GM23338 (cell line): Measurements from ENCODE around the gene NDUFAF8. TPM values are rescaled to one million over a fixed set of nuclear protein-coding genes. Genes with fewer than 3 reads are reported as not detected.

Experiments
- ATAC-seq: fragments of 200-7000 bp; cut with Tn5 transposase; 3 replicates; pipeline ENCODE4 v1.9.1; 2020
- DNase-seq: peaks from one replicate; pipeline ENCODE4 v3.0.0-alpha.2; 2015; ENCODE audit warnings: low spot score
- H2AFZ ChIP-seq: fragments of 200-600 bp; sonication (generic); 2 replicates; pipeline ENCODE4 v1.8.0; 2016; ENCODE audit warnings: antibody characterized with exemption, mild to moderate bottlenecking, moderate library complexity
- H3F3A ChIP-seq: fragments of 200-600 bp; sonication (generic); replicated peaks from 2 replicates; pipeline ENCODE4 v1.8.0; 2017; ENCODE audit warnings: antibody characterized with exemption, mixed run types, low read depth
- H3K27ac ChIP-seq: fragments of 200-600 bp; sonication (generic); 2 replicates; pipeline ENCODE4 v1.6.1; 2016; ENCODE audit warnings: low read depth
- H3K27me3 ChIP-seq: fragments of 200-600 bp; sonication (generic); 2 replicates; pipeline ENCODE4 v1.8.0; 2016; ENCODE audit warnings: mild to moderate bottlenecking, mixed run types, moderate library complexity; ENCODE audit not compliant: insufficient read depth
- H3K36me3 ChIP-seq: fragments of 200-600 bp; sonication (generic); 2 replicates; pipeline ENCODE4 v1.8.0; 2016; ENCODE audit warnings: mild to moderate bottlenecking; ENCODE audit not compliant: insufficient read depth
- H3K4me1 ChIP-seq: fragments of 200-600 bp; sonication (generic); 2 replicates; pipeline ENCODE4 v1.8.0; 2016; ENCODE audit warnings: mild to moderate bottlenecking, moderate library complexity; ENCODE audit not compliant: insufficient read depth
- H3K4me2 ChIP-seq: fragments of 200-600 bp; sonication (generic); 2 replicates; pipeline ENCODE4 v1.7.1; 2017; ENCODE audit warnings: mixed run types
- H3K4me3 ChIP-seq: fragments of 200-600 bp; sonication (generic); 2 replicates; pipeline ENCODE4 v1.6.1; 2016; ENCODE audit warnings: mixed run types
- H3K79me2 ChIP-seq: fragments of 200-600 bp; sonication (generic); replicated peaks from 2 replicates; pipeline ENCODE4 v1.8.0; 2017; ENCODE audit warnings: mild to moderate bottlenecking; ENCODE audit not compliant: insufficient read depth
- H3K9me2 ChIP-seq: fragments of 200-600 bp; sonication (generic); 2 replicates; pipeline ENCODE4 v1.8.0; 2017; ENCODE audit not compliant: insufficient read depth
- H4K20me1 ChIP-seq: fragments of 200-600 bp; sonication (generic); replicated peaks from 2 replicates; pipeline ENCODE4 v1.8.0; 2017; ENCODE audit warnings: mild to moderate bottlenecking; ENCODE audit not compliant: insufficient read depth
- H3K27ac Mint-ChIP-seq: 2 replicates; pipeline ENCODE4 v1.8.0; 2020; ENCODE audit warnings: inconsistent platforms, mild to moderate bottlenecking, moderate library complexity, mixed read lengths
- H3K27me3 Mint-ChIP-seq: 3 replicates; pipeline ENCODE4 v1.8.0; 2022; ENCODE audit warnings: low read depth, mild to moderate bottlenecking, moderate library complexity, mixed read lengths, inconsistent platforms; ENCODE audit not compliant: insufficient read depth, poor library complexity
- H3K36me3 Mint-ChIP-seq: 3 replicates; pipeline ENCODE4 v1.8.0; 2021; ENCODE audit warnings: low read depth, mild to moderate bottlenecking, inconsistent platforms, moderate library complexity, mixed read lengths
- H3K4me1 Mint-ChIP-seq: 3 replicates; pipeline ENCODE4 v1.8.0; 2020; ENCODE audit warnings: mild to moderate bottlenecking, inconsistent platforms, mixed read lengths
- H3K4me3 Mint-ChIP-seq: 3 replicates; pipeline ENCODE4 v1.8.0; 2021; ENCODE audit warnings: moderate library complexity, mild to moderate bottlenecking, inconsistent platforms, mixed read lengths
- H3K9me3 Mint-ChIP-seq: 3 replicates; pipeline ENCODE4 v1.8.0; 2020; ENCODE audit warnings: moderate library complexity, mild to moderate bottlenecking, inconsistent platforms, mixed read lengths
- CREB1 ChIP-seq: fragments of 250-450 bp; sonication (Bioruptor Pico); IDR thresholded peaks from 2 replicates; pipeline ENCODE4 v1.5.0; 2020; ENCODE audit warnings: low read depth, mild to moderate bottlenecking, moderate library complexity
- EZH2 ChIP-seq: fragments of 200-600 bp; sonication (generic); IDR thresholded peaks from one replicate; pipeline ENCODE4 v1.8.0; 2017; ENCODE audit warnings: antibody characterized with exemption, mild to moderate bottlenecking, low read depth; ENCODE audit not compliant: unreplicated experiment
- EZH2phosphoT487 ChIP-seq: fragments of 200-600 bp; sonication (generic); IDR thresholded peaks from one replicate; pipeline ENCODE4 v1.8.1; 2018; ENCODE audit warnings: antibody characterized with exemption; ENCODE audit not compliant: unreplicated experiment
- JUNB ChIP-seq: IDR thresholded peaks from one replicate; pipeline ENCODE4 v1.6.1; 2016; ENCODE audit warnings: antibody characterized with exemption; ENCODE audit not compliant: unreplicated experiment
- NANOG ChIP-seq: IDR thresholded peaks from 2 replicates; pipeline ENCODE4 v1.6.1; 2016; ENCODE audit warnings: antibody characterized with exemption, borderline replicate concordance
- POLR2AphosphoS5 ChIP-seq: IDR thresholded peaks from 2 replicates; pipeline ENCODE4 v1.6.1; 2016; ENCODE audit warnings: antibody characterized with exemption, low read depth
- STAT1 ChIP-seq: IDR thresholded peaks from one replicate; pipeline ENCODE4 v1.6.1; 2016; ENCODE audit warnings: antibody characterized with exemption; ENCODE audit not compliant: unreplicated experiment
- ZNF114 ChIP-seq: fragments of 250-450 bp; sonication (Bioruptor Pico); IDR thresholded peaks from 2 replicates; pipeline ENCODE4 v1.5.0; 2020; ENCODE audit warnings: mild to moderate bottlenecking, moderate library complexity
- ZNF331 ChIP-seq: fragments of 250-450 bp; sonication (Bioruptor Pico); IDR thresholded peaks from 2 replicates; pipeline ENCODE4 v1.5.0; 2020; ENCODE audit warnings: low read depth, mild to moderate bottlenecking, moderate library complexity
- polyA plus RNA-seq: library from polyadenylated mRNA; unstranded; fragments of >200 nt; fragmentation: Nextera tagmentation; extraction: Ambion mirVana; gene quantifications from 2 replicates; pipeline ENCODE4 v1.2.1, GENCODE V29; 2016
- total RNA-seq: library from RNA; depleted of rRNA; stranded (reverse); fragments of >200 nt; shearing (Covaris generic); gene quantifications from 2 replicates; pipeline ENCODE4 v1.2.3, GENCODE V29; 2014
- TF ChIP-seq, protein P1 (sequence below): IDR thresholded peaks from 2 replicates; pipeline ENCODE4 v1.6.1; 2016; ENCODE audit warnings: antibody characterized with exemption
- TF ChIP-seq, protein P2 (sequence below), 2 experiments: fragments of 200-600 bp in 1 of 2; sonication (generic) in 1 of 2; conservative IDR thresholded peaks; 2 replicates each; pipeline versions ENCODE4 v1.5.1 to v1.6.1; 2016 to 2017; ENCODE audit warnings: antibody characterized with exemption in 2 of 2, low read depth in 2 of 2, mild to moderate bottlenecking in 2 of 2, moderate library complexity in 1 of 2
- TF ChIP-seq, protein P3 (sequence below): fragments of 250-450 bp; sonication (Bioruptor Pico); IDR thresholded peaks from 2 replicates; pipeline ENCODE4 v1.5.0; 2020; ENCODE audit warnings: mild to moderate bottlenecking, moderate library complexity
- TF ChIP-seq, protein P4 (sequence below): IDR thresholded peaks from one replicate; pipeline ENCODE4 v1.6.1; 2018; ENCODE audit warnings: antibody characterized with exemption; ENCODE audit not compliant: unreplicated experiment

Gene NDUFAF8
- total and polyA plus RNA-seq, 2 experiments from 2014 or later, result 21.5 to 156 TPM

DNA sequence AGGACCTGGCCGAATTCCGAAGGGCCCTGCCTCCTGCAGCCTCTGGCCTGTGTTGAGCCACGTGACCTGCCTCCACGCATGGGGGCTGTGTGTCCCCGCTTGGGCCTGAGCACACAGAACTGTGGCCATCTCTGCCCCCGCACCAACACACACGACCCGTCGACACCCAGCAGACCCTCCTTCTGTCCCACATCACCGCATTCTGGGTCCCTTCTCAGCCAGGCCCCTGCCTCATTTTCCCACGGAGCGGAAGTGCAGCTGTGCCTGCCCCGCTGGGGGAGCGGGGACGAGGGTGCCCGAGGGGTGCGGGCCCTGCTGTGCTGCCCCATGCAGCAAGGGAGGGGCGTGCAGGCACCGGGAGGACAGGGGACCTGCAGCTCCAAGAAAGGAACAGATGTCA is 18.4 kb downstream of the NDUFAF8 start:
- Histone ChIP-seq H3K36me3 (no peaks in the 10 kb centered on the region), H3K79me2 (no peaks in the 10 kb centered on the region), H3K27me3 (no peaks in the 10 kb centered on the region), H3K4me1 (peaks cover 3% of the 10 kb centered on the region; the same call in 1 of the 2 replicates), H3K4me2 (no peak overlapping the region), H3K4me3 (no peak overlapping the region), H3K27ac (no peak overlapping the region), H4K20me1 (no peaks in the 10 kb centered on the region; the same call in 1 of the 2 replicates), H3K9me2 (peaks cover 5% of the 10 kb centered on the region), H3F3A (peaks cover 2% of the 10 kb centered on the region; the same call in 1 of the 2 replicates), H2AFZ (no peak overlapping the region)
- ATAC-seq (no peak), DNase-seq (no peak)
- TF ChIP-seq EZH2 (no peak), STAT1 (no peak), EZH2phosphoT487 (no peak), NANOG (no peak), JUNB (no peak), ZNF114 (CRISPR knock-in tag) (no peak), CREB1 (CRISPR knock-in tag) (no peak), ZNF331 (no peak), POLR2AphosphoS5 (no peak)
- TF ChIP-seq, protein P1, sequence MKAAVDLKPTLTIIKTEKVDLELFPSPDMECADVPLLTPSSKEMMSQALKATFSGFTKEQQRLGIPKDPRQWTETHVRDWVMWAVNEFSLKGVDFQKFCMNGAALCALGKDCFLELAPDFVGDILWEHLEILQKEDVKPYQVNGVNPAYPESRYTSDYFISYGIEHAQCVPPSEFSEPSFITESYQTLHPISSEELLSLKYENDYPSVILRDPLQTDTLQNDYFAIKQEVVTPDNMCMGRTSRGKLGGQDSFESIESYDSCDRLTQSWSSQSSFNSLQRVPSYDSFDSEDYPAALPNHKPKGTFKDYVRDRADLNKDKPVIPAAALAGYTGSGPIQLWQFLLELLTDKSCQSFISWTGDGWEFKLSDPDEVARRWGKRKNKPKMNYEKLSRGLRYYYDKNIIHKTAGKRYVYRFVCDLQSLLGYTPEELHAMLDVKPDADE, result no peak
- TF ChIP-seq, protein P2, sequence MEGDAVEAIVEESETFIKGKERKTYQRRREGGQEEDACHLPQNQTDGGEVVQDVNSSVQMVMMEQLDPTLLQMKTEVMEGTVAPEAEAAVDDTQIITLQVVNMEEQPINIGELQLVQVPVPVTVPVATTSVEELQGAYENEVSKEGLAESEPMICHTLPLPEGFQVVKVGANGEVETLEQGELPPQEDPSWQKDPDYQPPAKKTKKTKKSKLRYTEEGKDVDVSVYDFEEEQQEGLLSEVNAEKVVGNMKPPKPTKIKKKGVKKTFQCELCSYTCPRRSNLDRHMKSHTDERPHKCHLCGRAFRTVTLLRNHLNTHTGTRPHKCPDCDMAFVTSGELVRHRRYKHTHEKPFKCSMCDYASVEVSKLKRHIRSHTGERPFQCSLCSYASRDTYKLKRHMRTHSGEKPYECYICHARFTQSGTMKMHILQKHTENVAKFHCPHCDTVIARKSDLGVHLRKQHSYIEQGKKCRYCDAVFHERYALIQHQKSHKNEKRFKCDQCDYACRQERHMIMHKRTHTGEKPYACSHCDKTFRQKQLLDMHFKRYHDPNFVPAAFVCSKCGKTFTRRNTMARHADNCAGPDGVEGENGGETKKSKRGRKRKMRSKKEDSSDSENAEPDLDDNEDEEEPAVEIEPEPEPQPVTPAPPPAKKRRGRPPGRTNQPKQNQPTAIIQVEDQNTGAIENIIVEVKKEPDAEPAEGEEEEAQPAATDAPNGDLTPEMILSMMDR (conservative IDR thresholded peaks at IDR 0.05; ENCODE audit: low read depth in 2 of 2), result no peak
- TF ChIP-seq, protein P3, sequence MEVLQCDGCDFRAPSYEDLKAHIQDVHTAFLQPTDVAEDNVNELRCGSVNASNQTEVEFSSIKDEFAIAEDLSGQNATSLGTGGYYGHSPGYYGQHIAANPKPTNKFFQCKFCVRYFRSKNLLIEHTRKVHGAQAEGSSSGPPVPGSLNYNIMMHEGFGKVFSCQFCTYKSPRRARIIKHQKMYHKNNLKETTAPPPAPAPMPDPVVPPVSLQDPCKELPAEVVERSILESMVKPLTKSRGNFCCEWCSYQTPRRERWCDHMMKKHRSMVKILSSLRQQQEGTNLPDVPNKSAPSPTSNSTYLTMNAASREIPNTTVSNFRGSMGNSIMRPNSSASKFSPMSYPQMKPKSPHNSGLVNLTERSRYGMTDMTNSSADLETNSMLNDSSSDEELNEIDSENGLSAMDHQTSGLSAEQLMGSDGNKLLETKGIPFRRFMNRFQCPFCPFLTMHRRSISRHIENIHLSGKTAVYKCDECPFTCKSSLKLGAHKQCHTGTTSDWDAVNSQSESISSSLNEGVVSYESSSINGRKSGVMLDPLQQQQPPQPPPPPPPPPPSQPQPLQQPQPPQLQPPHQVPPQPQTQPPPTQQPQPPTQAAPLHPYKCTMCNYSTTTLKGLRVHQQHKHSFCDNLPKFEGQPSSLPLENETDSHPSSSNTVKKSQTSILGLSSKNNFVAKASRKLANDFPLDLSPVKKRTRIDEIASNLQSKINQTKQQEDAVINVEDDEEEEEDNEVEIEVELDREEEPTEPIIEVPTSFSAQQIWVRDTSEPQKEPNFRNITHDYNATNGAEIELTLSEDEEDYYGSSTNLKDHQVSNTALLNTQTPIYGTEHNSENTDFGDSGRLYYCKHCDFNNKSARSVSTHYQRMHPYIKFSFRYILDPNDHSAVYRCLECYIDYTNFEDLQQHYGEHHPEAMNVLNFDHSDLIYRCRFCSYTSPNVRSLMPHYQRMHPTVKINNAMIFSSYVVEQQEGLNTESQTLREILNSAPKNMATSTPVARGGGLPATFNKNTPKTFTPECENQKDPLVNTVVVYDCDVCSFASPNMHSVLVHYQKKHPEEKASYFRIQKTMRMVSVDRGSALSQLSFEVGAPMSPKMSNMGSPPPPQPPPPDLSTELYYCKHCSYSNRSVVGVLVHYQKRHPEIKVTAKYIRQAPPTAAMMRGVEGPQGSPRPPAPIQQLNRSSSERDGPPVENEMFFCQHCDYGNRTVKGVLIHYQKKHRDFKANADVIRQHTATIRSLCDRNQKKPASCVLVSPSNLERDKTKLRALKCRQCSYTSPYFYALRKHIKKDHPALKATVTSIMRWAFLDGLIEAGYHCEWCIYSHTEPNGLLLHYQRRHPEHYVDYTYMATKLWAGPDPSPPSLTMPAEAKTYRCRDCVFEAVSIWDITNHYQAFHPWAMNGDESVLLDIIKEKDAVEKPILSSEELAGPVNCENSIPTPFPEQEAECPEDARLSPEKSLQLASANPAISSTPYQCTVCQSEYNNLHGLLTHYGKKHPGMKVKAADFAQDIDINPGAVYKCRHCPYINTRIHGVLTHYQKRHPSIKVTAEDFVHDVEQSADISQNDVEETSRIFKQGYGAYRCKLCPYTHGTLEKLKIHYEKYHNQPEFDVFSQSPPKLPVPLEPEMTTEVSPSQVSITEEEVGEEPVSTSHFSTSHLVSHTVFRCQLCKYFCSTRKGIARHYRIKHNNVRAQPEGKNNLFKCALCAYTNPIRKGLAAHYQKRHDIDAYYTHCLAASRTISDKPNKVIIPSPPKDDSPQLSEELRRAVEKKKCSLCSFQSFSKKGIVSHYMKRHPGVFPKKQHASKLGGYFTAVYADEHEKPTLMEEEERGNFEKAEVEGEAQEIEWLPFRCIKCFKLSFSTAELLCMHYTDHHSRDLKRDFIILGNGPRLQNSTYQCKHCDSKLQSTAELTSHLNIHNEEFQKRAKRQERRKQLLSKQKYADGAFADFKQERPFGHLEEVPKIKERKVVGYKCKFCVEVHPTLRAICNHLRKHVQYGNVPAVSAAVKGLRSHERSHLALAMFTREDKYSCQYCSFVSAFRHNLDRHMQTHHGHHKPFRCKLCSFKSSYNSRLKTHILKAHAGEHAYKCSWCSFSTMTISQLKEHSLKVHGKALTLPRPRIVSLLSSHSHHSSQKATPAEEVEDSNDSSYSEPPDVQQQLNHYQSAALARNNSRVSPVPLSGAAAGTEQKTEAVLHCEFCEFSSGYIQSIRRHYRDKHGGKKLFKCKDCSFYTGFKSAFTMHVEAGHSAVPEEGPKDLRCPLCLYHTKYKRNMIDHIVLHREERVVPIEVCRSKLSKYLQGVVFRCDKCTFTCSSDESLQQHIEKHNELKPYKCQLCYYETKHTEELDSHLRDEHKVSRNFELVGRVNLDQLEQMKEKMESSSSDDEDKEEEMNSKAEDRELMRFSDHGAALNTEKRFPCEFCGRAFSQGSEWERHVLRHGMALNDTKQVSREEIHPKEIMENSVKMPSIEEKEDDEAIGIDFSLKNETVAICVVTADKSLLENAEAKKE (CRISPR knock-in tag), result no peak
- TF ChIP-seq, protein P4, sequence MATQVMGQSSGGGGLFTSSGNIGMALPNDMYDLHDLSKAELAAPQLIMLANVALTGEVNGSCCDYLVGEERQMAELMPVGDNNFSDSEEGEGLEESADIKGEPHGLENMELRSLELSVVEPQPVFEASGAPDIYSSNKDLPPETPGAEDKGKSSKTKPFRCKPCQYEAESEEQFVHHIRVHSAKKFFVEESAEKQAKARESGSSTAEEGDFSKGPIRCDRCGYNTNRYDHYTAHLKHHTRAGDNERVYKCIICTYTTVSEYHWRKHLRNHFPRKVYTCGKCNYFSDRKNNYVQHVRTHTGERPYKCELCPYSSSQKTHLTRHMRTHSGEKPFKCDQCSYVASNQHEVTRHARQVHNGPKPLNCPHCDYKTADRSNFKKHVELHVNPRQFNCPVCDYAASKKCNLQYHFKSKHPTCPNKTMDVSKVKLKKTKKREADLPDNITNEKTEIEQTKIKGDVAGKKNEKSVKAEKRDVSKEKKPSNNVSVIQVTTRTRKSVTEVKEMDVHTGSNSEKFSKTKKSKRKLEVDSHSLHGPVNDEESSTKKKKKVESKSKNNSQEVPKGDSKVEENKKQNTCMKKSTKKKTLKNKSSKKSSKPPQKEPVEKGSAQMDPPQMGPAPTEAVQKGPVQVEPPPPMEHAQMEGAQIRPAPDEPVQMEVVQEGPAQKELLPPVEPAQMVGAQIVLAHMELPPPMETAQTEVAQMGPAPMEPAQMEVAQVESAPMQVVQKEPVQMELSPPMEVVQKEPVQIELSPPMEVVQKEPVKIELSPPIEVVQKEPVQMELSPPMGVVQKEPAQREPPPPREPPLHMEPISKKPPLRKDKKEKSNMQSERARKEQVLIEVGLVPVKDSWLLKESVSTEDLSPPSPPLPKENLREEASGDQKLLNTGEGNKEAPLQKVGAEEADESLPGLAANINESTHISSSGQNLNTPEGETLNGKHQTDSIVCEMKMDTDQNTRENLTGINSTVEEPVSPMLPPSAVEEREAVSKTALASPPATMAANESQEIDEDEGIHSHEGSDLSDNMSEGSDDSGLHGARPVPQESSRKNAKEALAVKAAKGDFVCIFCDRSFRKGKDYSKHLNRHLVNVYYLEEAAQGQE, result no peak
- H3K36me3 Mint-ChIP-seq, result no peaks in the 10 kb centered on the region; the same call in 2 of the 3 replicates
- H3K27me3 Mint-ChIP-seq, result peaks cover 18% of the 10 kb centered on the region
- H3K4me3 Mint-ChIP-seq, result no peak overlapping the region
- H3K27ac Mint-ChIP-seq, result no peak overlapping the region
- no peaks in the 10 kb centered on the region for H3K9me3 Mint-ChIP-seq
- H3K4me1 Mint-ChIP-seq, result peaks cover 13% of the 10 kb centered on the region
